IPS-18c (cell line): ENCODE results near the gene MB.

Experiments used
- H3K4me3 ChIP-seq: 2 replicates; pipeline ENCODE4 v1.7.0; 2013; ENCODE audit warnings: low read depth, mild to moderate bottlenecking, low read length, moderate library complexity; ENCODE audit not compliant: insufficient read depth
- H3K9me3 ChIP-seq: one replicate; pipeline ENCODE4 v1.6.1; 2013; ENCODE audit warnings: mild to moderate bottlenecking, low read length, moderate library complexity; ENCODE audit not compliant: control insufficient read depth, insufficient read depth

The MB gene

GRCh38 chr22:35606916-35607315, 10.2 kb downstream of the MB start:
- H3K4me3 ChIP-seq = no peak overlapping the region
- no peaks in the 10 kb centered on the region for H3K9me3 ChIP-seq

GRCh38 chr22:35605851-35606481, 11.2 kb downstream of the MB start:
- H3K4me3 ChIP-seq = no peak overlapping the region
- no peaks in the 10 kb centered on the region for H3K9me3 ChIP-seq

- no peak overlapping the region for H3K4me3 ChIP-seq
- no peaks in the 10 kb centered on the region for H3K9me3 ChIP-seq
Observed at GRCh38 chr22:35605369-35605680, 11.8 kb downstream of the MB start.

GRCh38 chr22:35604621-35605368, 12.3 kb downstream of the MB start:
- Histone ChIP-seq H3K4me3 (no peak overlapping the region), H3K9me3 (no peaks in the 10 kb centered on the region)

GRCh38 chr22:35601743-35602615, 15.2 kb downstream of the MB start:
- no peaks in the 10 kb centered on the region for H3K9me3 ChIP-seq
- H3K4me3 ChIP-seq = no peak overlapping the region

- H3K9me3 ChIP-seq = no peaks in the 10 kb centered on the region
- no peak overlapping the region for H3K4me3 ChIP-seq
Observed at GRCh38 chr22:35601013-35601580, 16.0 kb downstream of the MB start.

- no peak overlapping the region for H3K4me3 ChIP-seq
Observed at GRCh38 chr22:35600476-35600875, 16.7 kb downstream of the MB start.

GRCh38 chr22:35599364-35599763, 17.8 kb downstream of the MB start:
- Histone ChIP-seq H3K4me3 (no peak overlapping the region), H3K9me3 (no peaks in the 10 kb centered on the region)

More at GRCh38 chr22:35600476-35600875, 16.7 kb downstream of the MB start:
- no peaks in the 10 kb centered on the region for H3K9me3 ChIP-seq

- H3K4me3 ChIP-seq = no peak overlapping the region
- no peaks in the 10 kb centered on the region for H3K9me3 ChIP-seq
Observed at GRCh38 chr22:35598396-35598710, 18.8 kb downstream of the MB start.

- Histone ChIP-seq H3K4me3 (no peak overlapping the region), H3K9me3 (no peaks in the 10 kb centered on the region)
Observed at GRCh38 chr22:35597692-35598395, 19.3 kb downstream of the MB start.

- H3K4me3 ChIP-seq = no peak overlapping the region
- no peaks in the 10 kb centered on the region for H3K9me3 ChIP-seq
Observed at GRCh38 chr22:35596821-35597220, 20.3 kb downstream of the MB start.

GRCh38 chr22:35594686-35595085, 22.4 kb downstream of the MB start:
- no peak overlapping the region for H3K4me3 ChIP-seq
- H3K9me3 ChIP-seq = no peaks in the 10 kb centered on the region

- Histone ChIP-seq H3K4me3 (no peak overlapping the region), H3K9me3 (no peaks in the 10 kb centered on the region)
Observed at GRCh38 chr22:35593891-35594470, 23.1 kb downstream of the MB start.

- no peak overlapping the region for H3K4me3 ChIP-seq
- H3K9me3 ChIP-seq = no peaks in the 10 kb centered on the region
Observed at GRCh38 chr22:35593071-35593890, 23.8 kb downstream of the MB start.

- Histone ChIP-seq H3K4me3 (no peak overlapping the region), H3K9me3 (no peaks in the 10 kb centered on the region)
Observed at GRCh38 chr22:35592418-35592967, 24.6 kb downstream of the MB start.
